ENCODE data around the gene ACTR8. TPM values are rescaled to one million over a fixed set of nuclear protein-coding genes. Genes with fewer than 3 reads are reported as not detected.

Gene ACTR8
- total RNA-seq, 2 donors from 2014 or later, result 13.5 to 19.5 TPM

DNA sequence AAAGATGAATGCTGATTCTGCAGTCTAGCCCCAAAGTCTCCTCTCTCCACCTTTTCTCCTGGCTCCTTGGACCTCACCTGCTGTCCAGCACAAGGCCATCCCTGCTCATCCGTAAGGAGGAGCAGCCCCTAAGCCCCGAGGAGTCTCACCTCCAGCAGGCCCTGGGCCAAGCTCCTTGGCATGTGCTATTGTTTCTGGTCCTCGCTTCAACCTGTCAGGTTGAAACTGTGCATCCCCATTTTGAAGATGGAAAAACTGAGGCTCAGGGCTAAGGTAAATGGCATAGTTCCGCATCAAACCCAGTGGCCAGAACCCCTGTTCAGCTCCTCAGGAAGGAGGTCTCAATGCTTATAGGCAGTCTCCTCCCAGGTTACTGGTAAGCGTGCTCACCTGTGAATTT, 61.9 kb downstream of the ACTR8 start:
- H3K4me3 ChIP-seq, result no peak overlapping the region
- H3K27ac ChIP-seq, result no peak overlapping the region
- H3K4me1 ChIP-seq, result no peaks in the 10 kb centered on the region
- intact Hi-C loops (cut with DNase I), result no loop called here
- peaks cover 15 to 41% of the 10 kb centered on the region in 2 donors for H3K36me3 ChIP-seq (replicated peaks in 1 of 2; ENCODE audit: insufficient read depth in 1 of 2, low read depth in 2 of 2)
- TF ChIP-seq, protein P1, sequence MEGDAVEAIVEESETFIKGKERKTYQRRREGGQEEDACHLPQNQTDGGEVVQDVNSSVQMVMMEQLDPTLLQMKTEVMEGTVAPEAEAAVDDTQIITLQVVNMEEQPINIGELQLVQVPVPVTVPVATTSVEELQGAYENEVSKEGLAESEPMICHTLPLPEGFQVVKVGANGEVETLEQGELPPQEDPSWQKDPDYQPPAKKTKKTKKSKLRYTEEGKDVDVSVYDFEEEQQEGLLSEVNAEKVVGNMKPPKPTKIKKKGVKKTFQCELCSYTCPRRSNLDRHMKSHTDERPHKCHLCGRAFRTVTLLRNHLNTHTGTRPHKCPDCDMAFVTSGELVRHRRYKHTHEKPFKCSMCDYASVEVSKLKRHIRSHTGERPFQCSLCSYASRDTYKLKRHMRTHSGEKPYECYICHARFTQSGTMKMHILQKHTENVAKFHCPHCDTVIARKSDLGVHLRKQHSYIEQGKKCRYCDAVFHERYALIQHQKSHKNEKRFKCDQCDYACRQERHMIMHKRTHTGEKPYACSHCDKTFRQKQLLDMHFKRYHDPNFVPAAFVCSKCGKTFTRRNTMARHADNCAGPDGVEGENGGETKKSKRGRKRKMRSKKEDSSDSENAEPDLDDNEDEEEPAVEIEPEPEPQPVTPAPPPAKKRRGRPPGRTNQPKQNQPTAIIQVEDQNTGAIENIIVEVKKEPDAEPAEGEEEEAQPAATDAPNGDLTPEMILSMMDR (IDR thresholded peaks at IDR 0.05), result no peak
- no peak for TF ChIP-seq POLR2A (IDR thresholded peaks at IDR 0.05)
- ATAC-seq (no peak), DNase-seq (no peak)
- no peaks in the 10 kb centered on the region for H3K27me3 ChIP-seq
- H3K9me3 ChIP-seq, result no peaks in the 10 kb centered on the region
- 77 to 92% methylated on average over 4 to 5 of the region's 5 CpGs for WGBS, 2 donors

DNA sequence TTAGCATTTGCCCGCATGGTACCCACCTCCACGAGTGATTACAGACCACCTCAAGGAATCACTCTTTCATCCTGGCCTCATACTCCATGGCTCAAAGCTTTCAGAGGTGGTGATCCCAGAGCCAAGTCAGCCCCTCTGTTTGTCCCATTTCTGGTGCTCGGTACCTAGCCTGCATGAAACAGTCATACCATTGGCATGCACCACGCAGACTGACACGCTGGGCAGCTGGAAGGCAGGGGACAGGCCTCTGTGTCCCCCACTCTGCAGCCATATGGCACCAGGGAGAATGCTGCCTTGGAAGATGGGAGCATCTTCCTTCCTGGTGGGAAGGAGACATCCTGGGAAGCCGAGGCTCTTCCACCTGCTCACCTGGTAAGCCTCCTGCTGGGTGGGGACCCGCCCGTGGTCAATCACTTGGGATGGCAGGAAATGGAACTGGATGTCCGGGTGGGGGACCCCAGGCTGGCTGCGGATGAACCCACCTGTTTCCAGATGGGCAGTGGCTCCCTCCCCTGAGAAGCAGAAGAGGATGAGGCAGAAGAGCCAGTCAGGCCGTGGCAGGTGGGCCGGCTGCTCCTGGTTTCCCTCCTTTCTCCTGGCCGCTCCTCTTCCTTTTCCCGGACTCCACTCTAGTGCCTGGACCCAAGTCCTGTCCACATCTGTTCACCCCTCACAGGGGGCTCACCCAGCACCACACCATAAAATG, 62.6 kb downstream of the ACTR8 start:
- TF ChIP-seq, protein P1 (IDR thresholded peaks at IDR 0.05), result no peak
- no peak for TF ChIP-seq POLR2A (IDR thresholded peaks at IDR 0.05)
- Histone ChIP-seq H3K4me1 (no peaks in the 10 kb centered on the region), H3K27me3 (no peaks in the 10 kb centered on the region), H3K27ac (no peak overlapping the region), H3K36me3 (replicated peaks in 1 of 2; ENCODE audit: insufficient read depth in 1 of 2, low read depth in 2 of 2) (peaks cover 15 to 43% of the 10 kb centered on the region in 2 donors), H3K4me3 (no peak overlapping the region), H3K9me3 (no peaks in the 10 kb centered on the region)
- 88 to 92% methylated on average over 10 to 14 of the region's 14 CpGs for WGBS, 2 donors
- intact Hi-C loops (cut with DNase I), result no loop called here
- DNase-seq (no peak), ATAC-seq (no peak)

DNA sequence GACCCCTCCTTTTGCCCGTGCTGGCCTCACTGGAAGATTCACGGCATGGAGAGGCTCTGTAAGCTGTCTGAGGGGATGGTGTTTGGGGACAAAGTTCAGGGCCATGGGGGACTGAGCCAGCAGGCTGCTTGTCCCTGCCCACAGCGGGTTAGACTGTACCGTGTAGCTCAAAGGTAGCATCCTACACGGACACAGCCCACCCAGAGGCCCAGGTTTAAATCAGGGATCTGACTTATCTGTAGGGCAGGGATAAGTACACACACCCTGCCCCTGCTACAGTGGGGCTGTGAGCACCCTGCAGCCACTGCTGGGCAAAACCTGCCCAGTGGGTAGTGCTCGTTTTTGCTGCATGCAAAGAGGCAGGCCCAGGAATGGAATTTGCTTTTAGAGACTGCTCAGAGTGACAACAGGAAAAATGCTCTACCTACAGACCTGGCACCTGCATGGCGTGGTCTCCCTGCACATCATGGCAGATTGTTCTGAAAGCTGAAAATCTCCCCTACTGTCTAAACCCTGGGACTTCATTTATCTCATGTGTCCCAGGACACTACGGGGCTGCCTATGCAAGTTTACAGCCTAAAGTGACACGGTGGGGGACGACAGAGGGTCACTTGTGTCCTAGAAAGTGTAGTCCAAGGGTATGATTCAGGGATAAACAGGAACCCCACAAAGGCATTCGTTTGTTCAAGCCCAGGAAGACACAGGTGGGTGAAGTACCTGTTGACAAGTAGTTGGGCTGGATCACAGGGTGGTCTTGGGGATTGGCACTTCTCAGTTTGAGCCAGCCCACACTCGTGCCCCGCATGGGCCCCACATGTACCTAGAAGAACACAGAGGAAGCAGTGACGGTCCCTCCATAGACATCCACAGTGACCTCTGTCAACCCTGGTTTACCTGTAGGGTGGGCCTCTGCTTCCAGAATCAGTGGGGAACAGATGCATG, 63.5 kb downstream of the ACTR8 start:
- H3K4me3 ChIP-seq, result no peak overlapping the region
- intact Hi-C loops (cut with DNase I), result no loop called here
- no peak for ATAC-seq
- no peaks in the 10 kb centered on the region for H3K4me1 ChIP-seq
- H3K27ac ChIP-seq, result no peak overlapping the region
- DNase-seq, result no peak
- H3K36me3 ChIP-seq (replicated peaks in 1 of 2; ENCODE audit: insufficient read depth in 1 of 2, low read depth in 2 of 2), result peaks cover 15 to 43% of the 10 kb centered on the region in 2 donors
- no peak for TF ChIP-seq POLR2A (IDR thresholded peaks at IDR 0.05)
- TF ChIP-seq, protein P1 (IDR thresholded peaks at IDR 0.05), result no peak
- no peaks in the 10 kb centered on the region for H3K27me3 ChIP-seq
- 82 to 84% methylated on average over 10 to 14 of the region's 14 CpGs for WGBS, 2 donors
- no peaks in the 10 kb centered on the region for H3K9me3 ChIP-seq

DNA sequence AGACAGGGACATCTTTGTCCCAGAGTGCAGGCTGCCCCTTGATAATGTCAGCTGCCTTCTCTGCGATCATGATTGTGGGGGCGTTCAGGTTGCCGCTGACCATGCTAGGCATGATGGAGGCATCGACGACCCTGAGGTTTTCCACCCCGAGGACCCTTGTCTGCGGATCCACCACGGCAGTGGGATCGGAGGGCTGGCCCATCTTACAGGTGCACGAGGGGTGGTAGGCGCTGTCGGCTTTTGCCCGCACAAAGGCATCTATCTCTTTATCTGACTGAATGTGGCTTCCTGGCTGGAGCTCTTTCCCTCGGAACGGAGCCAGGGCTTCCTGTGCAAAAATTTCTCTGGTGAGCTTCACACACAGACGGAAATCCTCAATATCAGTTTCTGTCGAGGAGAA, 64.1 kb downstream of the ACTR8 start:
- Histone ChIP-seq H3K4me1 (no peaks in the 10 kb centered on the region), H3K4me3 (no peak overlapping the region), H3K27ac (no peak overlapping the region), H3K27me3 (no peaks in the 10 kb centered on the region), H3K9me3 (no peaks in the 10 kb centered on the region), H3K36me3 (replicated peaks in 1 of 2; ENCODE audit: insufficient read depth in 1 of 2, low read depth in 2 of 2) (peaks cover 15 to 42% of the 10 kb centered on the region in 2 donors)
- DNase-seq, result no peak
- intact Hi-C loops (cut with DNase I), result no loop called here
- TF ChIP-seq POLR2A (IDR thresholded peaks at IDR 0.05), result no peak
- WGBS, 2 donors, result 73 to 98% methylated on average over 7 to 16 of the region's 17 CpGs
- ATAC-seq, result no peak

DNA sequence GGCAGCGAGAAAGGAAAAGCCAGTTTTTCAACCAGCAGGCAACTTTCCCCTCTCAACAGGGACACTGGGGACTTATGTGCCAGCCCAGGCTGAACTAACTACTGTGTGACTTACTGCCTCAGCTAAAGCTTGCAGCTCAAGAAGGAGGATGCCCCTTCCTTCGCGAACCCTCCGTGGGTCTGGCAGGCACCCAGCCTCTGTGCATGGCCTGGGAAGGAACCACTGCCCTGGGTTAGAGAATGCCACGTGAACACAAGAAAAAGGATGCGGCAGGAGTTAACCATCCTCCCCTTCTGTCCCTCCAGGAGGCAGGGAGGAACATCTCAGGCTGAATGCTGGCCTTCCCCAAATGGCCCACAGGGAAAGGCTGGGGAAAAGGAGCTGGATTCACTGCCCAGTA, 64.7 kb downstream of the ACTR8 start:
- Histone ChIP-seq H3K4me1 (no peaks in the 10 kb centered on the region), H3K27ac (no peak overlapping the region), H3K36me3 (replicated peaks in 1 of 2; ENCODE audit: insufficient read depth in 1 of 2, low read depth in 2 of 2) (peaks cover 15 to 37% of the 10 kb centered on the region in 2 donors), H3K9me3 (no peaks in the 10 kb centered on the region), H3K27me3 (no peaks in the 10 kb centered on the region), H3K4me3 (no peak overlapping the region)
- DNase-seq (no peak), ATAC-seq (no peak)
- intact Hi-C loops (cut with DNase I), result no loop called here
- no peak for TF ChIP-seq POLR2A (IDR thresholded peaks at IDR 0.05)
- TF ChIP-seq, protein P1 (IDR thresholded peaks at IDR 0.05), result no peak
- WGBS, 2 donors, result 86 to 94% methylated on average over 5 to 6 of the region's 6 CpGs

All from body of pancreas (tissue), 4 donors.